ENCODE measurements around the gene CLEC4M.

Gene CLEC4M, protein sequence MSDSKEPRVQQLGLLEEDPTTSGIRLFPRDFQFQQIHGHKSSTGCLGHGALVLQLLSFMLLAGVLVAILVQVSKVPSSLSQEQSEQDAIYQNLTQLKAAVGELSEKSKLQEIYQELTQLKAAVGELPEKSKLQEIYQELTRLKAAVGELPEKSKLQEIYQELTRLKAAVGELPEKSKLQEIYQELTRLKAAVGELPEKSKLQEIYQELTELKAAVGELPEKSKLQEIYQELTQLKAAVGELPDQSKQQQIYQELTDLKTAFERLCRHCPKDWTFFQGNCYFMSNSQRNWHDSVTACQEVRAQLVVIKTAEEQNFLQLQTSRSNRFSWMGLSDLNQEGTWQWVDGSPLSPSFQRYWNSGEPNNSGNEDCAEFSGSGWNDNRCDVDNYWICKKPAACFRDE

DNA sequence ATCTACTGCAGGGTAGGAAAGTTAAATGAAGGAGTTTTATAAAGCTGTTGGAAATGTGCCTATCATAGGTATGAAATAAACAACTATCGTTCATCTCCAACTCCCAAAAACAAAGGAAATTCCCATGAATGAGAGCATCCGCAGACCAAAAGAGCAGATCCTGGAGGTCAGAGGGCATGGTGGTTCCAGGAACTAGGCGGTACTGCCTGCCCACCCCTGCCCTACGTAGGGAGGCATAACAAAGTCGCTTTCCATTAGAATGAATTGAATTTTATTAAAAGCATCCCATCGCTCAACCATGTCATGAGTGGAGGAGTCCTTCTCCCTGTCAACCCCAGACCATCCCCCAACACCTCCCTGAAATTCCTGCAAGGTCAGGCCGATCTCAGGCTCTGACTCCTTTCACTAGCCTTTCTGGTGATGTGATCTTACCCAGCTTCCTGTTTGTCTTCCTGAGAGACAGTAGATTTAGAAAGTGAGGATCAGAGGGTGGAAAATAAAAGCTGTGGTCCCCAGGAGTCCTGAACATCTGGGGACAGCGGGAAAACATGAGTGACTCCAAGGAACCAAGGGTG, at the start of gene CLEC4M:
Gene CLEC4M (plus strand): TSS at position 525 of the 575 bp plus-strand sequence. CDS start 24 bp downstream, at position 549.
- no peak for FAIRE-seq

DNA sequence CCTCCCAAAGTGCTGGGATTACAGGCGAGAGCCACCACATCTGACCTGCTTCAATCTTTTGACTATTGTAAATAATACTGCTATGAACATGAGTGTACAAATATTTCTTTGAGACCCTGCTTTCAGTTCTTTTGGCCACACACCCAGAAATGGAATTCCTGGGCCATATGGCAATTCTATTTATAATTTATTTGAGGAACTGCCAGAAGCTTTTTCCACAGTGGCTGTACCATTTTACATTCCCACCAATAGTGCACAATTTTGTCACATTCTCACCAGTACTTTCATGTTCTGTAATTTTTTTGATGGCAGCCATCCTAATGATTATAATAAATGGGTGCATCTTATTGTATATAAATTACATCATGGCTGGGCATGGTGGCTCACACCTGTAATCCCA, 47.4 kb upstream of the CLEC4M start:
- FAIRE-seq, result no peak

DNA sequence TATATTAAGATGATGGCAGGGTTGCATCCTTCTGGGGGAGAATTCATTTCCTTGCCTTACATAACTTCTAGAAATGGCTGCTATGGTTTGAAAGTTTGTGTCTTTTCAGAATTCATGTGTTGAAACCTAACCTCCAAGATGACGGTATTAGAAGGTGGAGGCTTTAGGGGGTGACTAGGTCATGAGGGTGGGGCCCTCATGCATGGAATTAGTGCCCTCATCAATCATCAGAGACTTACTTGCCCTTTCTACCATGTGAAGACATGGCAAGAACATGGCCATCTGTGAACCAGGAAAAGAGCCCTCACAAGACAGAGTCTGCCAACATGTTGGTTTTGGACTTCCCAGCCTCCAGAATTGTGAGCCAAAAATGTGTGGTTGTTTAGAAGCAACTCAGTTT, 46.3 kb upstream of the CLEC4M start:
- no peak for FAIRE-seq

DNA sequence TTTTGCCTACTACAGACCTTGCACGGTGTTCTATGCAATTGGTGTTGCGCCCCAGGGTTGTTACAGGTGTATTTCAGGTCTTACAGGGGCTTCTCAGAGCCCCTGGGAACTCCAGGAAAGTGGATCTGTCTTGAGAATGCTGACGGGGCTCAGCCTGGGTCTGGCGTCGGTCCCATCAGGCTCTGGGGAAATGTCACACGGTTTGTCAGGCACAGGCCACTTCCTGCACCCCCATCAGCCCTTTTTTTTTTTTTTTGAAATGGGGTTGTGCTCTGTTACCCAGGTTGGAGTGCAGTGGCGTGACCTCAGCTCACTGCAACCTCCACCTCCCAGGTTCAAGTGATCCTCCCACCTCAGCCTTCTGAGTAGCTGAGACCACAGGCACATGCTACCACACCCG, 44.4 kb upstream of the CLEC4M start:
- no peak for FAIRE-seq

DNA sequence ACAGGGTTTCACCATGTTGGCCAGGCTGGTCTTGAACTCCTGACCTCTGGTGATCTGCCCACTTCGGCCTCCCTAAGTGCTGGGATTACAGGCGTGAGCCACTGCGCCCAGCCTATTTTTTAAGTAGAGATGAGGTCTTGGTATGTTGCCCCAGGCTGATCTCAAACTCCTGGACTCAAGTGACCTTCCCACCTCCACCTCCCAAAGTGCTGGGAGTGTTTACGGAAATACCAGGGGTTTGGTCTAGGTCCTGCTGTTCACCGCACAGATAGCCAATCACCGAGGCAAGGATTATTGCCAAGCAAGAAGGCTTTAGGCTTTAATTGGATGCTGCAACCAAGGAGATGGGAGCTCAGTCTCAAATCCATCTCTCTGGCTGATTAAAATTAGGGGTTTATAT, 42.7 kb upstream of the CLEC4M start:
- FAIRE-seq, result no peak

DNA sequence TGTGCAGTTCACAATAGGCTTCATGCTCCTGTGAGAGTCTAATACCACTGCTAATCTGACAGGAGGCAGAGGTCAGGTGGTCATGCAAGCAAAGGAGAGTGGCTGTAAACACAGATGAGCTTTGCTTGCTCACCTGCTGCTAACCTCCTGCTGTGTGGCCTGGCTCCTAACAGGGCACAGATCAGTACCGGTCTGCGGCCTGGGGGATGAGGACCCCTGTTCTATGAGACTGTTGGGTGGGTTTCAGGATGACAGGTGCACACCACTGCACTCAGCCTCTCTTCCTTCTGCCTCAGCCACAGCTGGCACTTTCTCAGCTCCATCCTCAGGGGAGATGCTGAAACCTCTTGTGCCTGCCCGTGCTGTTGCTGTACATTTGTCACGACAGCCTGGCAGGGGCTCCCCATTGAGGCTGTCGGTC, 40.8 kb upstream of the CLEC4M start:
- FAIRE-seq, result no peak

DNA sequence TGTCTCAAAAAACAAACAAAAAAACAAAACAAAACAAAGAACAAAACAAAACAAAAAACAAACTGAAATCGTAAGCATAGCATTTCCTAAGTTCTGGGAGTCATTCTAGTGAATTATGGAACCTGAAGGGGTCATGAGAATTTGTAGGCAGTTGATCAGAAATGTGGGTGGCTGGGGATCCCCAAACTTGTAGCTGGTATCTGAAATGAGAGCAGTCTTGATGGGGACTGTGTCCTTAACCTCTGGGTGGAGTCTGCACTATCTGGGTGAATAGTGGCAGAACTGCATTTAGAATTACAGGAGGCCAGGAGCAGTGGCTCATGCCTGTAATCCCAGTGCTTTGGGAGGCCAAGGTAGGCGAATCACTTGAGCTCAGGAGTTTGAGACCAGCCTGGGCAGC, 37.3 kb upstream of the CLEC4M start:
- no peak for FAIRE-seq

DNA sequence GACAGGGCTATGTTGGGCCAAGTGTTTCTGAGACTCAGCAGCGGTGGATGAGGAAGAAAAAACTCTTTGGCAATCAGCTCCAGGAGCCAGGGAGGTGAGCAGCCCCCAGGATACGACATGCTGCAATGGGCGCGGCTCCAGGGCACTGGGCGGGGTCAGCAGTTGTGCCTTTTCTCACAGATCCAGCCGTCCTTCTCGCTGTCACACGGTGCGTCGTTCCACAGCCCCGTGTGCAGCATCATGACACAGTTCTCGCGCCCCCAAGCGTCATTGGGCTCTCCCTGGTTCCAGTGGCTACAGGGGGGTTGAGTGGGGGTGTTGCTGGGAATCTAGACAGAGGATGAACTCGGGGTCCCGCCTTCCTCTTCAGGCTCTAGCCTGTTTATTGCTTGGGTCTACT, 33.8 kb upstream of the CLEC4M start:
- FAIRE-seq, result no peak

DNA sequence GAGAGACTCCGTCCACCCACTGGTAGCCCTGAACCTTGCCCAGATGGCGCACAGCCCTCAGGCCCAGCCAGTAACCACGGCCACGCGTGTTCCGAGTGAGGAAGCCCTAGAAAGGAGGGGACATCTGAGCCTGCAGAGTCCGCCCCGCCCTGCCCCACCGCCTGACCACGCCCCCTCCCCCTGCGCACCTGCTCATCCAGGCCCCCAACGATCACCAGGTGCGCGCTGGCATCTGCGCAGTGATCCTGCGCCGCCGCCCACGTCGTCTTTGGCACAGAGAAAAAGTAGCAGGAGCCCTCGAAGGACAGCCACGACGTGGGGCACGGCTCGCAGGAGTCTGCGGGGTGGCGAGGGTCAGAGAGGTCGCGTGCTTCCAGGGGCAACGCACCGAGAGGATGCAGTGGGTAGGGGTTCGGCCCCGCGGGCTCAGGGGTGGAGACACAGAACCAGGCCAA, 33.2 kb upstream of the CLEC4M start:
- FAIRE-seq, result no peak

DNA sequence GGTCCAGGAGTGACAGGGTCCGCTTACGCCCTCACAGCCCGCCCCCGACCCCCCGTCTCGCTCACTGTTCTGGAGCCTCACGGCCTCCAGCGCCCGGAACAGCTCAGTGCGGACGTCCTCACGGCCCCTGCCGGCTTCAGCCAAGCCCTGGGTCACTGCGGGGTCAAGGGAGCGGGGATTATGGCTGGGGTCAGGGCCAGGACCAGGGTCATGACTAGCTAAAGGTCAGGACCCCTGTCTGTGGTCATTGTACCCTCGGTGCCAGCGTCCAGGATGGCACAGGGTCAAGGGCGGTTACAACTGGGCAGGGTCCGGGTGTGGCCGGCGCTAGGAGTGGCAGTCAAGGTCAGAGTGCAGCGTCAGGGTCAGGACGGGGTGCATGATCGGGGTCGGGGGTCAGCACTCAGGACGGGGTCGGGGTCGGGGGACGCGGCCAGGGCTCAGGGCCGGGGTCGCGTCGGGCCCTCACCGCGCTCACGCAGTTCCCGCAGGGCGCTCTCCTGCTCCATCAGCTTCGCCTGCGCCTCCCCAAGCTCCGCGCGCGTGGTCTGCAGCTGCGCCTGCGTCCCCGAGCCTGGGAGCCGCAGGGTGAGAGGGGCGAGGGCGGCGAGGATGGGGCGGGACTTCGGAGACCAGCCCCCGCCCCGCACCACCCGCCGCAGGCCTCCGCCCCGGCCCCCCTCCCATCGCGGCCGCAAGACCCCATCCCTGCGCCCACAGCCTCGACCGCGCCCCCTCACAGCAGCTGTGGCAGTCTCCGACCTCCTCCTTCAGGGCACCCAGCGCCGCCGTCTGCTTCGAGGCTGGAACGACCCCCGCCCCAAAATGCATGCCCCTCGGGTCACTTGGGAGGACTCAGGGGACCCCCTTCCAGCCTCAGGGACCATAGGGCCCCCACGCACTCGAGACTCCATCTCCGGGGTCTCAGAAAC, 32.5 kb upstream of the CLEC4M start:
- no peak for FAIRE-seq

DNA sequence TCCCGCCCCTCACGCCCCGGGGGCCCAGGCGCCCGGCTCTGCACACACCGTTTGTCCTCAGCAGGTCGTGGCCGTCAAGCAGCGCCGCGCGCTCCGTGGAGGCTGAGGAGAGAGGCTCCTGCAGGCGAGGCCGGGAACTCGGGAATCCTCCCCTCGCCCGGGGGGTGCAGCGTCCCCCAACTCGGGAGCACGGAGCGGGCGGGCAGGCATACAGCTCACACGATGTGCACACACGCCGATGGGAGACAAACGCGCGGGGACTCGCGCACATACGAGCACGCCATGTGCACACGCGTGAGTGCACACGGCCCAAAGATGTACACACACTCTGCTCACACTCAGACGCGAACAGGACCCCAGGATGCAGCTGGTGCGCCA, 31.8 kb upstream of the CLEC4M start:
- FAIRE-seq, result no peak

DNA sequence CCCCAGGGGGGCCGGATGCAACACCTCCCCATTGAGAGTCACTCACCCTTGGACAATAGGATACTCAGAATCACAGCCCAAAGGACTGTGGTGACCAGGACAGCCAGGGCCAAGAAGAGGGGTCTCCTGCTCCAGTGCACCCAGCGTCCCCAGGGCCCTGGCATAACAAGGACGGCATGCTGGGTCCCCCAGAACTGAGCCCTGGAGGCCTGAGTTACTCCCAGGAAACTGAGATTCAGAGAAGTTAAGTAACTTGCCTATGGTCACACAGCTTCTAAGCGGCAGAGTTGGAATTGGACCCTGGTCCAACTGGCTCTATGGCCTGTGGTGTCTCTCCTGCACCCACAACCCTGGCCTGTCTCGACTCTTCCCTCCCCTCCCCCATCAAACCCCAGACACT, 31.4 kb upstream of the CLEC4M start:
- no peak for FAIRE-seq

DNA sequence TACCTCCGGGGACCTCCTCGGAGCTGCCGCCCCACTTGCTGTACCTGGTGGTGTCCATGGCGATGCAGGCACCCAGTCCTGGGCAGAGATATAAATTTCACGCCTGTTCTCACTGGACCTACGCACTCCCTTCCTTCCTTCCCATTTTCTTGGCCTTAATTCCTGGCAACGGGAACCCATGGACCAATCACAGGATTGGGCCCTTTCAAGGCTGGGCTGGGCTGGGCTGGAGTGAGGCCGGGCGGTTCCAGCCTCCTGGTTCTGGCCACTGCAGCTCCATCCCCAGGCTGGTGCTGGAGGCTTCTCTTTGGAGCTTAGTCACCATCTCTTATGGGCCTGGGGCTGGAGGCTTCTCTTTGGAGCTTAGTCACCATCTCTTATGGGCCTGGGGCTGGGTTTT, 31.0 kb upstream of the CLEC4M start, which contains the start of gene CLEC4G:
Gene CLEC4G (minus strand): TSS at position 66 of the 400 bp plus-strand sequence. CDS start 8 bp downstream, at position 58.
- FAIRE-seq, result no peak

DNA sequence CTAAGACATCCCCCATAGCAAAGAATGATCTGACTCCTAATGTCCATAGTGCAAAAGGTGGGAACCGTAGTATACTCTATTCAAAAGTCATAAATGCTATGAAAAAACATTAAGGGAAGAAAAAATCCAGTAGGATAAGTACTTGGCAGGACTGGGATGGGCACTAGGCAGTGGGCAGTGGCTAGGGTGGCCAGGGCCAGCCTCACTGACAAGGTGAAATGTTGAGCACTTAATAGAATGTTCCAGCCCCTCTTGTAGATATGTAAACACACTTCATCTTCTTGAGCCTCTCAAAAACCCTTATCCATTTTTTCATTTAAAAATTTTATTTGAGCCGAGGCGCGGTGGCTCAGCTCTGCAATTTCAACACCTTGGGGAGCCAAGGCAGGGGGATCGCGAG, 29.7 kb upstream of the CLEC4M start:
- FAIRE-seq, result no peak

DNA sequence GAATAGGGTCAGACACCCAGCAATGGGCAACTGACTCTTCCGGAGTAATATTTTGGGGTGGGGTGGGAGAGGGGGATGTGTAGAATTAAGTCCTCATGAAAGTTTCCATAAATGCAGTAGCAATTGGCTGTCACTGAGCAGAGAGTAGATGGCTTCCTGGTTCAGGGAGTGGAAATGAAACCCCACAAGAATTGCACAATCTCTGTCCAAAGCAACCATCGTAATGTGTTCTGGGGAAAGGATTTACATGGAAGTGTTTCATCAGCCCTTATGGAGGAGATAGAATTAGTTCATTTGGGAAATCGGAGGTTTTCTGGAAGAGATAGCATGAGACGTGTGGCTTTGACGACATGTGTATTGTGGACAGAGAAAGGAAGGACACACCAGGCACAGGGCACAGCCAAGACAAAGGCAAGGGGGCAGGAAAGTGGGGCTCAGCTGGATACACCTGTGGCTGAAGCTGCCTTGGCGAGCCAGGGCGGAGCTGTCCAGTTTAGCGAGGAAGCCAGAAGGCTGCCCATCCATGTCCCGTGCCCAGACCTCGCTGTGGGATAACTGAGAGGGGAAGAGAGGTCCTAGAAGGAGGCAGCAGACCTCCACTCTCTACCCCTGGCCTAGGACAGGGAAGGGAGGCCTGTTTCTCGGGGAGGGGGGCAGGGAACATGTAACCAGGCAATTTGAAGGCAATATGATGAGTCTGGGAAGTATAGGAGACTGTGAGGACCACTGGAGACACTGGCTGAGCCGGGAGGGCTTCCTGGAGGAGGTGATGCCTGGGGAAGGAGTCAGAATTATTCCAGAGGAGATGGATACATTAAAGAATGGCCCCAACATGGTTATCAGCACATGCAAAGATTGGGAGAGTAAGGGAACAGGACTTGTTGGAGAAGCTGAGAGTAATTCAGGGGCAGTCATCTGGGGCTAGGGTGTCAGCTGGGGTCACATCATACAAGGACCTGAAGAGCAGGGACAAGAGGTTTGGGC, 28.5 kb upstream of the CLEC4M start:
- FAIRE-seq, result no peak

DNA sequence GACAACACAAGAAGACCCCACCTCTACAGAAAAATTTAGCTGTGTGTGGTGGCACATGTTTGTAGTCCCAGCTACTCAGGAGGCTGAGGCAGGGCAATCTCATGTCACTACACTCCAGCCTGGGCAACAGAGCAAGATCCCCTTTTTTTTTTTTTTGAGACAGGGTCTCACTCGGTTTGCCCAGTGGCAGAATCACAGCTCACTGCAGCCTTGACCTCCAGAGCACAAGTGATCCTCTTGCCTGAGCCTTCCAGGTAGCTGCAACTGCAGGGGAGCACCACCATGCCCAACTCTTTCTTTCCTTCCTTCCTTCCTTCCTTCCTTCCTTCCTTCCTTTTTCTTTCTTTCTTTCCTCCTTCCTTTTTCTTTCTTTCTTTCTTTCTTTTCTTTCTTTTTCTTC, 26.9 kb upstream of the CLEC4M start:
- no peak for FAIRE-seq

DNA sequence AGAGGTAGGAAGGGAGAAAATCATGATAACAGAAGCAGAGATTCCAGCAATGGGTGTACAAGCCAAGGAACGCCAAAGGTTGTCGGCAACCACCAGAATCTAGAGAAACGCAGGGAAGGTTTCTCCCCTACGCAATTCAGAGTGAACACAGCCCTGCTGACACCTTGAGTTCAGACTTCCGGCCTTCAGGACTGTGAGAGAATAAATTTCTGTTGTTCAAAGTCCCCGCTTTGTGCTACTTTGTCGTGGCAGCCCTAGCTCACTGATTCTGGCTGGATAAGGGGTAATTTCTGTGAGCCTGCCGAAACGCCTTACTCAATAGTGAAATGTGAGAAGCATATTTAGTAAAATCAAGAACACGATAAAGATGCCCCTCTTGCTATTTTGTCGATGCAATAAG, 25.8 kb upstream of the CLEC4M start:
- no peak for FAIRE-seq

DNA sequence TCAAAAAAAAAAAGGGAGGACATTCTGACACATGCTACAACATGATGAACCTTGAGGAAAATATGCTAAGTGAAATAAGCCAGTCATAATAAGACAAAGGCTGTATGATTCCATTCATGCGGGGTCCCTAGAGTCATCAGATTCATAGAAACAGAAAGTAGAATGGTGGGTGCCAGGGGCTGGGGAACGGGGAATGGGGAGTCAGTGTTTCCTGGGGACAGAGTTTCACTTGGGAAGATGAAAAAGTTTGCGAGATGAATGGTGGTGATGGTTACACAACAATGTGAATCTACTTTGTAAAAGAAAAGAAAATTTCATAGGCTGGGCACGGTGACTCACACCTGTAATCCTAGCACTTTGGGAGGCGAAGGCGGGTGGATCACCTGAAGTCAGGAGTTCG, 25.0 kb upstream of the CLEC4M start:
- FAIRE-seq, result no peak

DNA sequence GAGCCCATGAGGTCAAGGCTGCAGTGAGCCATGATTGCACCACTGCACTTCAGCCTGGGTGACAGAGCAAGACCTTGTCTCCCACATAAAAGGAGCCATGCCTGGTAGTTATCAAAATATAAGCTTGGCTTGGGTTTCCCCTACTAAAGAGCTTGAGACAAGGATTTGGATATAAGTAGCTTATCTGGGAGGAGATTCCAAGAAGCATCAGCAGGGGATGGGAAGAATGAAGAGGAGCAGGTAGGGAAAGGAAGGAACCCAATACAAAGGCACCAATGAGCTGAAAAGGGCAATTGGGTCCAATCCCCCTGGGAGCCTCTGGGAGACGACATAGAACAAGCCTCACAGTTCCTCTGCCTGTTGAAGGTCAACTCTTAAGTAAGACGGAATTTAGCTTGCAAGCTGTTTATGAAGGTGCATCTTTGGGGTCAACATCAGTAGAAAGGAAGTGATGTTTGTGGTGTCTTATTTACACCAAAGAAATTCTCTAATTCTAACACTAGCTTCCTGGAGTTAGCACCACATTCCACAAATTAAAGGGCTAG, 23.8 kb upstream of the CLEC4M start:
- FAIRE-seq, result no peak

DNA sequence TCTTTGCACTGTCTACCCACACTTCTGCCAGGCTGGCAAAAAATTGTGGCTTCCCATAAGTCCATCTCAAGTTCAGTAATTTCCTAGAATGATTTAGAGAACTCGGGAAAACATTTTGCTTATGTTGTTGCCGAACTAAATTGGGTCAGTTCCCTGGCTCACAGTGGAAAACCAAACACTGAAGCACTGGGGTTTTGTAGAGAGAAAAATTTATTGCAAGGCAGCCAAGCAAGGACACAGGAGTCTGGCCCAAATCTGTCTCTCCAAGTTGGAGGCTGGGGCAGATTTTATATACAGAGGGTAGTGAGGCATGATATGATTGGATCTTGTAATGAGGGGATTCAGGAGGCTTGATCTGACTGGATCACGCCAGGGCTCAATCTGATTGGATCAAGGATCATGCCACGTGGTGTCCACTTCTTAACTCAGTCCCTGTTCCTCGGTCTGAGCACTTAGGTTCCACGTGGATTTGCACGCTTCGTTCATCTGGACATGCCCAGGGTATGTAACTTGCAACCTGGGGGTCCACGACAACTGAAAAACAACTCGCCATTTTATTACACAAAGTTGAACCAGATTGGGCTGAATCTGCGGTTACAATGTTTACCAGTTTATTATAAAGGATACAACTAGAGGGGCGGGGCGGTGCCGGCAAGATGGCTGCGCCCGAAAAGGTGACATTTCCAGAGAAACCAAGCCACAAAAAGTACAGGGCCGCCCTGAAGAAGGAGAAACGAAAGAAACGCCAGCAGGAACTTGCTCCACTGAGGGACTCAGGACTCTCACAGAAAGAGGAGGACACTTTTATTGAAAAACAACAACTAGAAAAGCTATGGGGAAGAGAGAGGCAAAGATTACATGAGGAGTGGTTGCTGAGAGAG, 23.0 kb upstream of the CLEC4M start:
- FAIRE-seq, result no peak

DNA sequence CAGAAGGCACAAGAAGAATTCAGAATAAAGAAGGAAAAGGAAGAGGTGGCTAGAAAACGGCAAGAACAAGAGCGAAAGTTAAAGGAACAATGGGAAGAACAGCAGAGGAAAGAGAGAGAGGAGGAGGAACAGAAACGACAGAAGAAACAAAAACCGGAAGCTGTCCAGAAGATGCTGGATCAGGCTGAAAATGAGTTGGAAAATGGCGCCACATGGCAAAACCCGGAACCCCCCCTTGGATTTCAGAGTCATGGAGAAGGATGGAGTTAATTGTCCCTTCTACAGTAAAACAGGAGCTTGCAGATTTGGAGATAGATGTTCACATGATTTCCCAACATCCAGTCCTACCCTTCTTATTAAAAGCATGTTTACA, 22.4 kb upstream of the CLEC4M start:
- FAIRE-seq, result no peak

Data from A204.1 (cell line).